MM.1S (cell line): ENCODE results near the gene TPM4.
A peak's percentile ranks its signal among the peaks of the same experiment; 100 is the strongest.

Experiments used
- DNase-seq: peaks from one replicate; pipeline ENCODE4 v3.0.0-alpha.2; 2015
- H2AFZ ChIP-seq: fragments of 300-600 bp; sonication (generic); 2 replicates; pipeline ENCODE4 v1.6.0; 2016; ENCODE audit warnings: antibody characterized with exemption, low read length
- H3F3A ChIP-seq: fragments of 300-600 bp; sonication (generic); 2 replicates; pipeline ENCODE4 v1.6.1; 2016; ENCODE audit warnings: mild to moderate bottlenecking, antibody characterized with exemption, low read length, moderate library complexity, mixed read lengths; ENCODE audit not compliant: insufficient read depth
- H3K27ac ChIP-seq: fragments of 300-600 bp; sonication (generic); 2 replicates; pipeline ENCODE4 v1.5.1; 2016; ENCODE audit warnings: mild to moderate bottlenecking, low read length
- H3K27me3 ChIP-seq: fragments of 300-600 bp; sonication (generic); replicated peaks from 2 replicates; pipeline ENCODE4 v1.6.0; 2016; ENCODE audit warnings: low read length; ENCODE audit not compliant: insufficient read depth
- H3K36me3 ChIP-seq: fragments of 300-600 bp; sonication (generic); replicated peaks from 2 replicates; pipeline ENCODE4 v1.6.1; 2016; ENCODE audit warnings: mild to moderate bottlenecking, low read length, mixed read lengths; ENCODE audit not compliant: insufficient read depth
- H3K4me1 ChIP-seq: fragments of 300-600 bp; sonication (generic); 2 replicates; pipeline ENCODE4 v1.6.1; 2016; ENCODE audit warnings: low read length, mixed read lengths
- H3K4me2 ChIP-seq: fragments of 300-600 bp; sonication (generic); 2 replicates; pipeline ENCODE4 v1.6.0; 2016; ENCODE audit warnings: low read depth, low read length
- H3K4me3 ChIP-seq: fragments of 300-600 bp; sonication (generic); 2 replicates; pipeline ENCODE4 v1.5.1; 2016; ENCODE audit warnings: low read length, mixed read lengths
- H3K79me2 ChIP-seq: fragments of 300-600 bp; sonication (generic); 2 replicates; pipeline ENCODE4 v1.6.1; 2016; ENCODE audit warnings: mixed run types, low read length, mixed read lengths
- H3K9ac ChIP-seq: fragments of 300-600 bp; sonication (generic); 2 replicates; pipeline ENCODE4 v1.6.1; 2016; ENCODE audit warnings: low read length, mixed read lengths
- H3K9me2 ChIP-seq: fragments of 300-600 bp; sonication (generic); replicated peaks from 2 replicates; pipeline ENCODE4 v1.6.1; 2016; ENCODE audit warnings: mild to moderate bottlenecking, low read length, mixed read lengths; ENCODE audit not compliant: insufficient read depth
- H3K9me3 ChIP-seq: fragments of 300-600 bp; sonication (generic); replicated peaks from 2 replicates; pipeline ENCODE4 v1.6.1; 2016; ENCODE audit warnings: mild to moderate bottlenecking, low read length, mixed read lengths; ENCODE audit not compliant: insufficient read depth
- H4K20me1 ChIP-seq: fragments of 300-600 bp; sonication (generic); 2 replicates; pipeline ENCODE4 v1.6.1; 2016; ENCODE audit warnings: mild to moderate bottlenecking, low read length, moderate library complexity, mixed read lengths; ENCODE audit not compliant: insufficient read depth
- CTCF ChIP-seq: fragments of 300-600 bp; sonication (generic); IDR thresholded peaks from 2 replicates; pipeline ENCODE4 v1.5.1; 2016; ENCODE audit warnings: antibody characterized with exemption, low read length, mixed read lengths
- EZH2 ChIP-seq: fragments of 300-600 bp; sonication (generic); optimal IDR thresholded peaks from 2 replicates; pipeline ENCODE3; 2017; ENCODE audit warnings: low read depth, mild to moderate bottlenecking, antibody characterized with exemption, low read length, mixed read lengths
- EZH2phosphoT487 ChIP-seq: fragments of 300-600 bp; sonication (generic); IDR thresholded peaks from 2 replicates; pipeline ENCODE4 v1.6.1; 2018; ENCODE audit warnings: antibody characterized with exemption, low read length

Gene TPM4

GRCh38 chr19:16075430-16076153, 703 bp upstream of the TPM4 start:
- Histone ChIP-seq H3K4me1 (peaks cover 26% of the 10 kb centered on the region), H3K27ac (peak overlapping the region; percentile 64), H3F3A (peaks cover 50% of the 10 kb centered on the region), H4K20me1 (no peaks in the 10 kb centered on the region), H3K4me2 (peak overlapping the region; percentile 83), H3K9me3 (no peaks in the 10 kb centered on the region), H3K9me2 (no peaks in the 10 kb centered on the region), H3K27me3 (no peaks in the 10 kb centered on the region), H3K9ac (peak overlapping the region; percentile 81), H3K4me3 (peak overlapping the region; percentile 70), H3K36me3 (no peaks in the 10 kb centered on the region), H3K79me2 (peaks cover 40% of the 10 kb centered on the region), H2AFZ (peak overlapping the region; percentile 74)
- no peak for DNase-seq
- no peak for TF ChIP-seq EZH2phosphoT487
- TF ChIP-seq EZH2, result no peak
- TF ChIP-seq CTCF, result no peak

- H3K27me3 ChIP-seq, result no peaks in the 10 kb centered on the region
- H3F3A ChIP-seq, result peaks cover 50% of the 10 kb centered on the region
Observed at GRCh38 chr19:16076958-16077611, 790 bp downstream of the TPM4 start.

DNA sequence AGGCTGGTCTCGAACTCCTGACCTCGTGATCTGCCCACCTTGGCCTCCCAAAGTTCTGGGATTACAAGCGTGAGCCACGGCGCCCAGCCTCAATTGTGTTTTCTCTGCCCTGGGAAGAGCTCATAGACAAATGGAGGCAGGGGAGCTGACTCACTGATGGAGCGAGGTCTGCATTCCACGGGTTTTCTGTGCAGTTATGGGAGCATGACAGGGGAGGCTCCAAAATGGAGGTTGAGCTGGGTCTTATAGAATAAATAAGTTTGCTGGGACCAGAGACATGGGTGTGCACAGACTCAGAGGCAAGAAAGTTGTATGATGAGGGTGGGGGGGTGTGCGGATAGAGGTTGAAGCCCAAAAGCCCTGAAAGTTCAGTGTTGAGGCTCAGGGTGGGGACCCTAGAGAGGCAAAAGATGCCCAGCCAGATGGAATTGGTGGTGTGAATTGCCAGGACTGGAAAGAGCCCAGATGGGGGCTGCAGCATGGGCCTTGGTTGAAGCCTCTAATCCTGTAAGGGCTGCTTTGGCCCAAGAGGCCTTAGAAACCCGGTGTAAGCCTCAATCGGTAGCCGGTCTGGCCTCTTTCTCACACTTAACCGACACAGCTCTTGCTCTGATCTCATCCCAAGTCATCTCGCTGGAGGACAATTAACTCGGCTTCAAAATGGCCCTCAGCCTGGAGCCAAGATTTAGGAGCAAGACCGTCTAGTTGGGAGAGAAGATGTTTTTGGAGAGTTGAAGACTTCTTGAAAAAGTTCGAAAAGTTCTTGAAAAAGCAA, 1.9 kb downstream of the TPM4 start:
- Histone ChIP-seq H3K27ac (peak overlapping the region; percentile 97), H3K9ac (peak overlapping the region; percentile 98), H3K9me3 (no peaks in the 10 kb centered on the region), H3K4me1 (peaks cover 18% of the 10 kb centered on the region), H3K4me3 (peak overlapping the region; percentile 99), H3K27me3 (no peaks in the 10 kb centered on the region), H2AFZ (no peak overlapping the region), H3K4me2 (peak overlapping the region; percentile 91), H3K9me2 (no peaks in the 10 kb centered on the region), H3K79me2 (peaks cover 66% of the 10 kb centered on the region), H3F3A (peaks cover 50% of the 10 kb centered on the region), H3K36me3 (peaks cover 14% of the 10 kb centered on the region; the same call in 1 of the 2 replicates), H4K20me1 (no peaks in the 10 kb centered on the region)
- peak; percentile 68 for DNase-seq
- TF ChIP-seq EZH2, result no peak
- TF ChIP-seq CTCF, result no peak
- TF ChIP-seq EZH2phosphoT487, result no peak

More at GRCh38 chr19:16076958-16077611, 790 bp downstream of the TPM4 start:
- Histone ChIP-seq H3K79me2 (peaks cover 55% of the 10 kb centered on the region), H4K20me1 (no peaks in the 10 kb centered on the region), H3K27ac (peak overlapping the region; percentile 97), H3K9me3 (no peaks in the 10 kb centered on the region), H3K4me3 (peak overlapping the region; percentile 99), H3K4me1 (peaks cover 18% of the 10 kb centered on the region), H3K9me2 (no peaks in the 10 kb centered on the region), H3K36me3 (peaks cover 12% of the 10 kb centered on the region; the same call in 1 of the 2 replicates), H2AFZ (no peak overlapping the region), H3K4me2 (peak overlapping the region; percentile 91), H3K9ac (peak overlapping the region; percentile 98)
- DNase-seq, result peak; percentile 30
- no peak for TF ChIP-seq EZH2
- TF ChIP-seq EZH2phosphoT487, result no peak
- no peak for TF ChIP-seq CTCF
